ENCODE data around the gene METTL25B.

The METTL25B gene

GRCh38 chr1:156773607-156774006 is 45.3 kb downstream of the METTL25B start:
- Histone ChIP-seq H4K20me1 (ENCODE audit: insufficient read depth, low read length, poor library complexity, severe bottlenecking) (peaks cover 80% of the 10 kb centered on the region), H3K79me2 (ENCODE audit: insufficient read depth, low read length) (peaks cover 97% of the 10 kb centered on the region), H3K36me3 (ENCODE audit: insufficient read depth, low read length) (no peaks in the 10 kb centered on the region), H3K4me1 (ENCODE audit: insufficient read depth, low read length, poor library complexity, severe bottlenecking) (peaks cover 71% of the 10 kb centered on the region), H3K9me3 (ENCODE audit: insufficient read depth, low read depth, low read length) (no peaks in the 10 kb centered on the region), H3K9me2 (replicated peaks; ENCODE audit: low read depth, low read length) (no peaks in the 10 kb centered on the region), H3K4me3 (ENCODE audit: low read length, poor library complexity, severe bottlenecking) (peak overlapping the region; percentile 55), H3K4me2 (ENCODE audit: low read depth, low read length, poor library complexity, severe bottlenecking) (peak overlapping the region; percentile 95), H3F3A (ENCODE audit: low read depth) (no peaks in the 10 kb centered on the region), H2AFZ (ENCODE audit: low read length) (no peak overlapping the region), H3K9ac (ENCODE audit: low read depth, low read length, poor library complexity, severe bottlenecking) (no peak overlapping the region), H3K27me3 (ENCODE audit: insufficient read depth, low read length, poor library complexity, severe bottlenecking) (no peaks in the 10 kb centered on the region)
- peak; percentile 45 for TF ChIP-seq CTCF (conservative IDR thresholded peaks at IDR 0.05; ENCODE audit: low read length)
- TF ChIP-seq EZH2phosphoT487 (IDR thresholded peaks at IDR 0.05; ENCODE audit: borderline replicate concordance), result no peak

GRCh38 chr1:156775799-156776198 is 47.5 kb downstream of the METTL25B start:
- Histone ChIP-seq H2AFZ (ENCODE audit: low read length) (no peak overlapping the region), H3K79me2 (ENCODE audit: insufficient read depth, low read length) (peaks cover 95% of the 10 kb centered on the region), H3K27me3 (ENCODE audit: insufficient read depth, low read length, poor library complexity, severe bottlenecking) (no peaks in the 10 kb centered on the region), H3K4me2 (ENCODE audit: low read depth, low read length, poor library complexity, severe bottlenecking) (peak overlapping the region; percentile 57), H4K20me1 (ENCODE audit: insufficient read depth, low read length, poor library complexity, severe bottlenecking) (peaks cover 71% of the 10 kb centered on the region), H3F3A (ENCODE audit: low read depth) (no peaks in the 10 kb centered on the region), H3K4me1 (ENCODE audit: insufficient read depth, low read length, poor library complexity, severe bottlenecking) (peaks cover 52% of the 10 kb centered on the region), H3K4me3 (ENCODE audit: low read length, poor library complexity, severe bottlenecking) (peak overlapping the region; percentile 12), H3K9me3 (ENCODE audit: insufficient read depth, low read depth, low read length) (no peaks in the 10 kb centered on the region), H3K36me3 (ENCODE audit: insufficient read depth, low read length) (peaks cover 1% of the 10 kb centered on the region; the same call in 1 of the 2 replicates), H3K9ac (ENCODE audit: low read depth, low read length, poor library complexity, severe bottlenecking) (no peak overlapping the region), H3K9me2 (replicated peaks; ENCODE audit: low read depth, low read length) (no peaks in the 10 kb centered on the region)
- TF ChIP-seq CTCF (conservative IDR thresholded peaks at IDR 0.05; ENCODE audit: low read length) (no peak), EZH2phosphoT487 (IDR thresholded peaks at IDR 0.05; ENCODE audit: borderline replicate concordance) (no peak)

GRCh38 chr1:156776942-156777341 is 48.7 kb downstream of the METTL25B start:
- Histone ChIP-seq H3K4me3 (ENCODE audit: low read length, poor library complexity, severe bottlenecking) (peak overlapping the region; percentile 12), H2AFZ (ENCODE audit: low read length) (no peak overlapping the region), H3K9ac (ENCODE audit: low read depth, low read length, poor library complexity, severe bottlenecking) (peak overlapping the region; percentile 18), H3K36me3 (ENCODE audit: insufficient read depth, low read length) (peaks cover 12% of the 10 kb centered on the region; the same call in 1 of the 2 replicates), H3F3A (ENCODE audit: low read depth) (no peaks in the 10 kb centered on the region), H3K4me1 (ENCODE audit: insufficient read depth, low read length, poor library complexity, severe bottlenecking) (peaks cover 43% of the 10 kb centered on the region), H3K27me3 (ENCODE audit: insufficient read depth, low read length, poor library complexity, severe bottlenecking) (no peaks in the 10 kb centered on the region), H3K4me2 (ENCODE audit: low read depth, low read length, poor library complexity, severe bottlenecking) (peak overlapping the region; percentile 57), H3K79me2 (ENCODE audit: insufficient read depth, low read length) (peaks cover 95% of the 10 kb centered on the region), H3K9me2 (replicated peaks; ENCODE audit: low read depth, low read length) (no peaks in the 10 kb centered on the region), H3K9me3 (ENCODE audit: insufficient read depth, low read depth, low read length) (no peaks in the 10 kb centered on the region), H4K20me1 (ENCODE audit: insufficient read depth, low read length, poor library complexity, severe bottlenecking) (peaks cover 71% of the 10 kb centered on the region)
- TF ChIP-seq EZH2phosphoT487 (IDR thresholded peaks at IDR 0.05; ENCODE audit: borderline replicate concordance) (no peak), CTCF (conservative IDR thresholded peaks at IDR 0.05; ENCODE audit: low read length) (no peak)
